GM19438 (cell line): Measurements from ENCODE around the gene GMEB1.
A peak's percentile ranks its signal among the peaks of the same experiment; 100 is the strongest.
"Not testable (repeated sequence)": the region's sequence is repeated elsewhere in the genome, so short reads cannot be mapped to it uniquely, and the experiment has no call there.

Experiments used
- ATAC-seq: cut with Tn5 transposase; IDR thresholded peaks from one replicate; pipeline ENCODE4 v1.9.1; 2021; ENCODE audit warnings: low read depth; ENCODE audit not compliant: unreplicated experiment

The GMEB1 gene

GRCh38 chr1:28671254-28671780, 2.7 kb downstream of the GMEB1 start:
- no peak for ATAC-seq

- ATAC-seq = not testable (repeated sequence)
Measured at GRCh38 chr1:28672971-28673370, 4.4 kb downstream of the GMEB1 start.

GRCh38 chr1:28675924-28676257, 7.3 kb downstream of the GMEB1 start:
- no peak for ATAC-seq

- ATAC-seq = no peak
Measured at GRCh38 chr1:28680151-28680550, 11.6 kb downstream of the GMEB1 start.

GRCh38 chr1:28682840-28683239, 14.3 kb downstream of the GMEB1 start:
- no peak for ATAC-seq

- no peak for ATAC-seq
Measured at GRCh38 chr1:28684937-28685336, 16.4 kb downstream of the GMEB1 start.

GRCh38 chr1:28691627-28692026, 23.0 kb downstream of the GMEB1 start:
- ATAC-seq = not testable (repeated sequence)

- no peak for ATAC-seq
Measured at GRCh38 chr1:28703629-28704028, 35.0 kb downstream of the GMEB1 start.

GRCh38 chr1:28716336-28716735, 47.8 kb downstream of the GMEB1 start:
- ATAC-seq = no peak

- no peak for ATAC-seq
Measured at GRCh38 chr1:28718166-28718565, 49.6 kb downstream of the GMEB1 start.

- ATAC-seq = no peak
Measured at GRCh38 chr1:28718586-28719331, 50.2 kb downstream of the GMEB1 start.

GRCh38 chr1:28719332-28719619, 50.7 kb downstream of the GMEB1 start:
- no peak for ATAC-seq

GRCh38 chr1:28720376-28720775, 51.8 kb downstream of the GMEB1 start:
- ATAC-seq = no peak

- ATAC-seq = not testable (repeated sequence)
Measured at GRCh38 chr1:28721927-28722326, 53.3 kb downstream of the GMEB1 start.

- ATAC-seq = not testable (repeated sequence)
Measured at GRCh38 chr1:28725365-28725764, 56.8 kb downstream of the GMEB1 start.

- ATAC-seq = no peak
Measured at GRCh38 chr1:28735961-28736449, 67.4 kb downstream of the GMEB1 start.

- ATAC-seq = peak; percentile 84
Measured at GRCh38 chr1:28736450-28737306, 68.1 kb downstream of the GMEB1 start, which contains the start of gene YTHDF2. Gene YTHDF2 (plus strand): TSS chr1:28736940. CDS start chr1:28737121, 181 bp downstream.

GRCh38 chr1:28737307-28738132, 68.9 kb downstream of the GMEB1 start:
- ATAC-seq = peak; percentile 25

GRCh38 chr1:28740118-28740517, 71.5 kb downstream of the GMEB1 start:
- ATAC-seq = no peak

GRCh38 chr1:28744184-28744583, 75.6 kb downstream of the GMEB1 start:
- ATAC-seq = no peak
